HepG2 (cell line): ENCODE data around the gene NINL. TPM values are rescaled to one million over a fixed set of nuclear protein-coding genes. Genes with fewer than 3 reads are reported as not detected.

Experiments used
- ATAD3A ChIP-seq: sonication (generic); formaldehyde crosslinking; IDR thresholded peaks from 2 replicates; pipeline ENCODE4 v1.4.0; 2020; ENCODE audit warnings: missing genetic modification reagents
- EEA1 ChIP-seq: sonication (generic); formaldehyde crosslinking; IDR thresholded peaks from 2 replicates; pipeline ENCODE4 v1.5.1; 2020; ENCODE audit warnings: mild to moderate bottlenecking, missing genetic modification reagents, borderline replicate concordance
- HNRNPH1 ChIP-seq: fragments of 200-400 bp; formaldehyde crosslinking; optimal IDR thresholded peaks from 2 replicates; pipeline ENCODE3; 2017; ENCODE audit warnings: mild to moderate bottlenecking, low read depth, low read length
- IKZF4 ChIP-seq: sonication (generic); formaldehyde crosslinking; IDR thresholded peaks from 2 replicates; pipeline ENCODE4 v1.5.1; 2020; ENCODE audit warnings: borderline replicate concordance, mild to moderate bottlenecking, low read depth, missing genetic modification reagents; ENCODE audit errors: not compliant biosample characterization
- KAT7 ChIP-seq: IDR thresholded peaks from 2 replicates; pipeline ENCODE4 v1.6.1; 2018; ENCODE audit warnings: borderline replicate concordance, missing compliant biosample characterization
- NBN ChIP-seq: fragments of 450-650 bp; conservative IDR thresholded peaks from 2 replicates; pipeline ENCODE4 v1.6.1; 2017
- NFE2L1 ChIP-seq: sonication (generic); formaldehyde crosslinking; IDR thresholded peaks from 2 replicates; pipeline ENCODE4 v1.4.0; 2020; ENCODE audit warnings: missing genetic modification reagents, mild to moderate bottlenecking, borderline replicate concordance
- POLR2A ChIP-seq, 2 experiments: IDR thresholded peaks; 2 replicates each; pipeline ENCODE4 v1.6.1; 2011; ENCODE audit warnings: low read depth in 2 of 2, low read length in 2 of 2, mild to moderate bottlenecking in 1 of 2, moderate library complexity in 1 of 2; ENCODE audit not compliant: insufficient read depth in 1 of 2
- REXO4 ChIP-seq: sonication (generic); formaldehyde crosslinking; IDR thresholded peaks from 2 replicates; pipeline ENCODE4 v1.8.0; 2022; ENCODE audit warnings: missing genetic modification reagents, mild to moderate bottlenecking, borderline replicate concordance
- SKI ChIP-seq: fragments of 450-650 bp; IDR thresholded peaks from one replicate; pipeline ENCODE4 v1.6.1; 2018; ENCODE audit warnings: mild to moderate bottlenecking; ENCODE audit not compliant: partially characterized antibody
- TOE1 ChIP-seq: sonication (generic); formaldehyde crosslinking; IDR thresholded peaks from 2 replicates; pipeline ENCODE4 v1.4.0; 2020; ENCODE audit warnings: mild to moderate bottlenecking, missing genetic modification reagents
- TOPORS ChIP-seq: sonication (generic); formaldehyde crosslinking; IDR thresholded peaks from 2 replicates; pipeline ENCODE4 v1.8.0; 2023; ENCODE audit warnings: mild to moderate bottlenecking, missing genetic modification reagents
- TSC22D2 ChIP-seq: sonication (generic); formaldehyde crosslinking; IDR thresholded peaks from 2 replicates; pipeline ENCODE4 v1.5.1; 2020; ENCODE audit warnings: missing genetic modification reagents, mild to moderate bottlenecking, borderline replicate concordance
- U2AF2 ChIP-seq: fragments of 200-400 bp; formaldehyde crosslinking; IDR thresholded peaks from 2 replicates; pipeline ENCODE4 v1.6.1; 2017; ENCODE audit warnings: low read depth, mild to moderate bottlenecking, low read length
- ZBTB20 ChIP-seq: sonication (generic); formaldehyde crosslinking; IDR thresholded peaks from 2 replicates; pipeline ENCODE4 v1.8.1; 2023; ENCODE audit warnings: missing genetic modification reagents, low read depth, mild to moderate bottlenecking, borderline replicate concordance
- ZBTB3 ChIP-seq: sonication (generic); formaldehyde crosslinking; IDR thresholded peaks from 2 replicates; pipeline ENCODE4 v1.4.0; 2020; ENCODE audit warnings: low read depth, mild to moderate bottlenecking, moderate library complexity, missing genetic modification reagents, borderline replicate concordance
- ZKSCAN1 ChIP-seq: fragments of 150-350 bp; IDR thresholded peaks from 2 replicates; pipeline ENCODE4 v1.6.1; 2014; ENCODE audit warnings: low read length
- ZKSCAN8 ChIP-seq: IDR thresholded peaks from 2 replicates; pipeline ENCODE4 v1.6.1; 2016; ENCODE audit warnings: borderline replicate concordance, missing genetic modification reagents, missing compliant biosample characterization
- ZMYM3 ChIP-seq: sonication (generic); formaldehyde crosslinking; IDR thresholded peaks from 2 replicates; pipeline ENCODE4 v1.5.1; 2020; ENCODE audit warnings: mild to moderate bottlenecking, missing genetic modification reagents
- ZNF12 ChIP-seq: sonication (generic); formaldehyde crosslinking; IDR thresholded peaks from 2 replicates; pipeline ENCODE4 v1.5.0; 2020; ENCODE audit warnings: missing genetic modification reagents
- ZNF510 ChIP-seq: sonication (generic); formaldehyde crosslinking; IDR thresholded peaks from 2 replicates; pipeline ENCODE4 v1.4.0; 2020; ENCODE audit warnings: low read depth, mild to moderate bottlenecking, missing genetic modification reagents
- ZNF558 ChIP-seq: sonication (generic); formaldehyde crosslinking; IDR thresholded peaks from 2 replicates; pipeline ENCODE4 v1.9.0; 2022; ENCODE audit warnings: mild to moderate bottlenecking, missing genetic modification reagents, borderline replicate concordance
- ZNF570 ChIP-seq: sonication (generic); formaldehyde crosslinking; IDR thresholded peaks from 2 replicates; pipeline ENCODE4 v1.4.0; 2020; ENCODE audit warnings: mild to moderate bottlenecking, missing genetic modification reagents, borderline replicate concordance
- ZNF703 ChIP-seq: sonication (generic); formaldehyde crosslinking; IDR thresholded peaks from 2 replicates; pipeline ENCODE4 v1.5.1; 2020; ENCODE audit warnings: missing genetic modification reagents, mild to moderate bottlenecking, moderate library complexity, borderline replicate concordance
- ZNF720 ChIP-seq: sonication (generic); formaldehyde crosslinking; IDR thresholded peaks from 2 replicates; pipeline ENCODE4 v1.4.0; 2020; ENCODE audit warnings: missing genetic modification reagents
- ZNF780A ChIP-seq: sonication (generic); formaldehyde crosslinking; IDR thresholded peaks from 2 replicates; pipeline ENCODE4 v1.8.0; 2022; ENCODE audit warnings: mild to moderate bottlenecking, missing genetic modification reagents, moderate library complexity
- polyA plus RNA-seq, 8 experiments: library from polyadenylated mRNA; depleted of rRNA in 3 of 8; stranded (reverse) in 7 of 8; unstranded in 1 of 8; fragments of >200 nt; fragmentation: Illumina TruSeq in 4 of 8; extraction: Trizol in 4 of 8; gene quantifications; 2 replicates each; pipeline versions ENCODE4 v1.2.1 to v1.2.3, GENCODE V29; 2011 to 2016; ENCODE audit warnings: low read depth in 4 of 8, missing spikeins in 1 of 8, mixed read lengths in 1 of 8; ENCODE audit not compliant: insufficient read depth in 1 of 8
- total RNA-seq, 5 experiments: library from RNA; depleted of rRNA; stranded (reverse); fragments of >200 nt; fragmentation: Illumina TruSeq; extraction: Trizol; gene quantifications; 2 replicates each; pipeline ENCODE4 v1.2.3, GENCODE V29; 2016; ENCODE audit warnings: low read depth in 1 of 5
- TF ChIP-seq, protein P1 (sequence below): fragments of 450-650 bp; IDR thresholded peaks from 2 replicates; pipeline ENCODE4 v1.6.1; 2017
- TF ChIP-seq, protein P2 (sequence below): sonication (generic); formaldehyde crosslinking; IDR thresholded peaks from 2 replicates; pipeline ENCODE4 v1.4.0; 2020; ENCODE audit warnings: missing genetic modification reagents, borderline replicate concordance
- TF ChIP-seq, protein P3 (sequence below): sonication (generic); formaldehyde crosslinking; IDR thresholded peaks from 2 replicates; pipeline ENCODE4 v1.8.1; 2023; ENCODE audit warnings: missing genetic modification reagents, inconsistent platforms, borderline replicate concordance
- TF ChIP-seq, protein P4 (sequence below): sonication (generic); formaldehyde crosslinking; IDR thresholded peaks from 2 replicates; pipeline ENCODE4 v1.4.0; 2020; ENCODE audit warnings: missing genetic modification reagents

Gene NINL
- total and polyA plus RNA-seq, 2 of the 13 experiments (the other 11 are each of a cell fraction or from before 2014, with no cell fraction given), result 32.3 to 34.3 TPM

DNA sequence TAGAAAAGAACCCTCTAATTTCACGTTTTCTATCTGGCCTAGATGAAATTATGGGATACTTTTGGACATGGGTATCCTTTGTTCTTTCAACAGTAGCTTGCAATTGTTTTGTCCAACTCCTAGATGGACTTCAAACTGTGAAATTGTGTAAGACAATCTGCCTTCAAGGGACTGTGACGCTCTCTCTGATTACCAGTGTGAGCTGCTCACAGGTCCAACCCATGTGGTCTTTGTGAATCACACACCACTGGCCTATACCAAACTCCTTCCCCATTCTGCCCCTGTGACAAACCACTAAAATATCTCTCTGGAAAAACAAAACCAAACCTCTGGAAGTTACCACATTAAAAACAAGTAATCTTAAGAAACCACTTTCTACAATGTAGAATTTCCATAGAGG is 59.5 kb downstream of the NINL start (continued):
- TF ChIP-seq TSC22D2 (CRISPR knock-in tag) (no peak), ZNF558 (no peak), HNRNPH1 (no peak), ZNF510 (CRISPR knock-in tag) (0 out of 2 replicates have a peak, but pooled peaks have one; percentile 41), KAT7 (no peak), SKI (peak; percentile 62), U2AF2 (no peak), ZKSCAN1 (no peak), ZNF703 (CRISPR knock-in tag) (no peak), ZNF570 (no peak), ZMYM3 (0 out of 2 replicates have a peak, but pooled peaks have one; percentile 17), ZKSCAN8 (peak; percentile 64; the same call in 1 of the 2 replicates), NFE2L1 (CRISPR knock-in tag) (no peak), ZBTB20 (CRISPR knock-in tag) (no peak), POLR2A (IDR thresholded peaks at IDR 0.05; ENCODE audit: insufficient read depth in 1 of 2, low read depth in 2 of 2, low read length in 2 of 2) (no peak), NBN (no peak), IKZF4 (no peak), ATAD3A (CRISPR knock-in tag) (no peak), EEA1 (CRISPR knock-in tag) (no peak), ZBTB3 (CRISPR knock-in tag) (no peak; the same call in 1 of the 2 replicates), ZNF12 (CRISPR knock-in tag) (peak; percentile 67; the same call in 1 of the 2 replicates), ZNF780A (no peak), ZNF720 (CRISPR knock-in tag) (no peak), TOPORS (CRISPR knock-in tag) (no peak), REXO4 (CRISPR knock-in tag) (no peak), TOE1 (CRISPR knock-in tag) (0 out of 2 replicates have a peak, but pooled peaks have one; percentile 57)
- TF ChIP-seq, protein P1, sequence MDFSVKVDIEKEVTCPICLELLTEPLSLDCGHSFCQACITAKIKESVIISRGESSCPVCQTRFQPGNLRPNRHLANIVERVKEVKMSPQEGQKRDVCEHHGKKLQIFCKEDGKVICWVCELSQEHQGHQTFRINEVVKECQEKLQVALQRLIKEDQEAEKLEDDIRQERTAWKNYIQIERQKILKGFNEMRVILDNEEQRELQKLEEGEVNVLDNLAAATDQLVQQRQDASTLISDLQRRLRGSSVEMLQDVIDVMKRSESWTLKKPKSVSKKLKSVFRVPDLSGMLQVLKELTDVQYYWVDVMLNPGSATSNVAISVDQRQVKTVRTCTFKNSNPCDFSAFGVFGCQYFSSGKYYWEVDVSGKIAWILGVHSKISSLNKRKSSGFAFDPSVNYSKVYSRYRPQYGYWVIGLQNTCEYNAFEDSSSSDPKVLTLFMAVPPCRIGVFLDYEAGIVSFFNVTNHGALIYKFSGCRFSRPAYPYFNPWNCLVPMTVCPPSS, result no peak
- TF ChIP-seq, protein P2, sequence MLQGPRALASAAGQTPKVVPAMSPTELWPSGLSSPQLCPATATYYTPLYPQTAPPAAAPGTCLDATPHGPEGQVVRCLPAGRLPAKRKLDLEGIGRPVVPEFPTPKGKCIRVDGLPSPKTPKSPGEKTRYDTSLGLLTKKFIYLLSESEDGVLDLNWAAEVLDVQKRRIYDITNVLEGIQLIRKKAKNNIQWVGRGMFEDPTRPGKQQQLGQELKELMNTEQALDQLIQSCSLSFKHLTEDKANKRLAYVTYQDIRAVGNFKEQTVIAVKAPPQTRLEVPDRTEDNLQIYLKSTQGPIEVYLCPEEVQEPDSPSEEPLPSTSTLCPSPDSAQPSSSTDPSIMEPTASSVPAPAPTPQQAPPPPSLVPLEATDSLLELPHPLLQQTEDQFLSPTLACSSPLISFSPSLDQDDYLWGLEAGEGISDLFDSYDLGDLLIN (CRISPR knock-in tag), result no peak
- TF ChIP-seq, protein P3, sequence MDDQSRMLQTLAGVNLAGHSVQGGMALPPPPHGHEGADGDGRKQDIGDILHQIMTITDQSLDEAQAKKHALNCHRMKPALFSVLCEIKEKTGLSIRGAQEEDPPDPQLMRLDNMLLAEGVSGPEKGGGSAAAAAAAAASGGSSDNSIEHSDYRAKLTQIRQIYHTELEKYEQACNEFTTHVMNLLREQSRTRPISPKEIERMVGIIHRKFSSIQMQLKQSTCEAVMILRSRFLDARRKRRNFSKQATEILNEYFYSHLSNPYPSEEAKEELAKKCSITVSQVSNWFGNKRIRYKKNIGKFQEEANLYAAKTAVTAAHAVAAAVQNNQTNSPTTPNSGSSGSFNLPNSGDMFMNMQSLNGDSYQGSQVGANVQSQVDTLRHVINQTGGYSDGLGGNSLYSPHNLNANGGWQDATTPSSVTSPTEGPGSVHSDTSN, result no peak
- TF ChIP-seq, protein P4, sequence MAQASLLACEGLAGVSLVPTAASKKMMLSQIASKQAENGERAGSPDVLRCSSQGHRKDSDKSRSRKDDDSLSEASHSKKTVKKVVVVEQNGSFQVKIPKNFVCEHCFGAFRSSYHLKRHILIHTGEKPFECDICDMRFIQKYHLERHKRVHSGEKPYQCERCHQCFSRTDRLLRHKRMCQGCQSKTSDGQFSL, result no peak
